Activated T-helper 17 cell treated with anti-CD3 and anti-CD28 coated beads, Interleukin-2, amount 50 U/mL, for 72 hours (primary cell): ENCODE measurements around the gene ZFAND4. TPM values are rescaled to one million over a fixed set of nuclear protein-coding genes. Genes with fewer than 3 reads are reported as not detected.
"Not testable (repeated sequence)": the region's sequence is repeated elsewhere in the genome, so short reads cannot be mapped to it uniquely, and the experiment has no call there.

Source experiments
- ATAC-seq: fragments of 150-1000 bp; cut with Tn5 transposase; replicated peaks from 2 replicates; pipeline ENCODE4 v1.10.0; 2021; ENCODE audit warnings: mild to moderate bottlenecking, moderate library complexity
- H3K27ac Mint-ChIP-seq: one replicate; pipeline ENCODE4 v1.8.0; 2022; ENCODE audit warnings: mixed read lengths
- H3K27me3 Mint-ChIP-seq: one replicate; pipeline ENCODE4 v1.8.0; 2022; ENCODE audit warnings: mixed read lengths
- H3K36me3 Mint-ChIP-seq: one replicate; pipeline ENCODE4 v1.8.0; 2022; ENCODE audit warnings: low read depth, mild to moderate bottlenecking, mixed read lengths
- H3K4me1 Mint-ChIP-seq: one replicate; pipeline ENCODE4 v1.8.0; 2022; ENCODE audit warnings: mixed read lengths
- H3K4me3 Mint-ChIP-seq: one replicate; pipeline ENCODE4 v1.8.0; 2022; ENCODE audit warnings: mild to moderate bottlenecking, mixed read lengths
- H3K9me3 Mint-ChIP-seq: one replicate; pipeline ENCODE4 v1.8.0; 2022; ENCODE audit warnings: mixed read lengths
- total RNA-seq, 2 donors: library from RNA; stranded (reverse); gene quantifications; one replicate each; pipeline ENCODE4 v1.2.3, GENCODE V29; 2022

Gene ZFAND4
- total RNA-seq, 2 donors from 2014 or later: 7.2 to 16.4 TPM

DNA sequence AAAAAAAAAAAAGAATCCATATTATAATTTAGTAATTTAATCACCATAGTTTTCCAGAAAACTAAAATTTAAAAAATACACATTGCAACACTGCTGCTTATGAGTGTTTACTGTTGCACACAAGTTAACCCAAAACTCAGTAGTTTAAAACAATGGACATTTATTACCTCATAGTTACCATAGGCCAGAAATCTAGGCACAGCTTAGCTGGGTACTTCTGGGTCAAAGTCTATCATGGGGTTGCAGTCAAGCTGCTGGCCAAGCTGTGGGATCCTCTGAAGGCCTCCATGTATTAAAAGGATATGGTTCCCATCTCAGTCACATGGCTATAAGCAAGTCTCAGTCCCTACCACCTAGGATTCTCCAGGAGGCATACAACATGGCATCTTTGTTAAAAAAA is 83.6 kb downstream of the ZFAND4 start:
- Mint-ChIP-seq H3K27me3 (no peaks in the 10 kb centered on the region), H3K4me1 (peaks cover 31% of the 10 kb centered on the region), H3K4me3 (no peak overlapping the region), H3K9me3 (peaks cover 3% of the 10 kb centered on the region), H3K27ac (no peak overlapping the region), H3K36me3 (peaks cover 11% of the 10 kb centered on the region)
- no peak for ATAC-seq

DNA sequence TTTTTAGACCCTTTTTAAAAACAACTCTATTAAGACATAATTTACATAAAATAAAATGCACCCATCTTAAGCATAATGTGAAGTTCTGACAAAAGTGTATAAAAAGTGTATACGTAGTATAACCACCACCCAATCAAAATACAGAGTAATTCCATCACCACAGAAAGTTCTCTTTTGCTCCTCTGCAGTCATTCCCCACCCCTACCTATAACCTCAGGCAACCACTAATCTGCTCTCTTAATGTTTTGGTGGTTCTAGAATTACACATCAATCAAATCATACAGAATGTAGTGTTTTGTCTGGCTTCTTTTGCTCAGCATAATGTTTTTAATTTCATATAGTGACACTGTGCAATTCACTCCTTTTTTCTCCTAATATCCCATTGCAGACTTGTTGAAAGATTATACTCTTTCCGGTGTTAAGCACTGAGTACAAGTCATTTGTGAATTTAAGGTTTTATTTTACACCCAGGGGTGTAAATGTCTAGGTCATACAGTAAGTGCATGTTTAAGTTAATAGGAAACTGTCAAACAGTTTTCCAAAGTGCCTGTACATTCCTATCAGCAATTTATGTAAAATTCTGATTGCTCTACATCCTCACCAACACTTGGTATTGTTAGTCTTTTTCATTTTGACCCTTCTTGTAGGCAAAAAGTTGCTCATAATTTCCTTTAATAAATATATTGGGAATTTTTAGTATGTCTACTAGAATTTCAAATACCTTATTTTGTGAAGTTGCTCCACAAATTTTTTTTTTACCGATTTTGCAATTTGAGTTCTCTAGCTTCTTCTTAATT is 86.3 kb downstream of the ZFAND4 start:
- Mint-ChIP-seq H3K4me1 (peaks cover 22% of the 10 kb centered on the region), H3K36me3 (peaks cover 11% of the 10 kb centered on the region), H3K27me3 (no peaks in the 10 kb centered on the region), H3K27ac (no peak overlapping the region), H3K4me3 (no peak overlapping the region), H3K9me3 (peaks cover 3% of the 10 kb centered on the region)
- ATAC-seq: peak; percentile 51

DNA sequence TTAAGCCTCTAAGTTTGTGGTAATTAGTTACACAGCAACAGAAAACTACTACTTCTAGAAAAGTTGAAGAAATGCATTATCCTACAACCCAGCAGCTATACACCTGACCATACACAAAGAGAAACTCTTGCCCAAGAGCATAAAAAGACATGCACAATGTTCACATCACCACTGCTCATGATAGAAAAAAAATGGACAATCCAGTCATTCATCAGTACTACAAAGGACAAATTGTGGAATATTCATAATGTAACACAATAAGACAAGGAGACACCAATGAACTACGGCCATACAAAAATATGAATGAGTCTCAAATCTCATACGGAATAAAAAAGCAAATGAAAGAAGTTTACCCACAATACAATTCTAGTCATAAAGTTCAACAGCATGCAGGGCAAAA is 87.4 kb downstream of the ZFAND4 start:
- Mint-ChIP-seq H3K27ac (no peak overlapping the region), H3K4me3 (no peak overlapping the region), H3K36me3 (peaks cover 8% of the 10 kb centered on the region), H3K4me1 (peaks cover 33% of the 10 kb centered on the region), H3K27me3 (no peaks in the 10 kb centered on the region), H3K9me3 (peaks cover 3% of the 10 kb centered on the region)
- ATAC-seq: no peak

DNA sequence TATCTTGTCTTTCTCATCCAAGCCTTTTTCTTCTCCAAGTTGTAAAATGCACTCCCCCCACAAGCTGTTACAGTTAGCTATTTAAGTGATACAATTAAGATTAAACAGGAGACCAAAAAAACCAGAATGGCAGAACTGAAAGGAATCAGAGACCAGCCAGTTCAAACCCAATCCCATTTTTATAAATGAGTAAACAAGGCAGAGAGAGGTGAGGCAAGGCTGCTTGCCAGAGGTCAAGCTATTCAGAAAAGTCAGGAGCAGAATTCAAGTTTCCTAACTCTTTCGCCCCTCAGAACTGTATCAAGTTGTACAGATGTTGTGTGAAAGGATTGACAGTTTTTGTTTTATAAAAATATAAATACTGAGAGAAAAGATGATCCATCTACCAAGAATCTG is 90.2 kb downstream of the ZFAND4 start:
- Mint-ChIP-seq H3K27ac (peak overlapping the region; percentile 91), H3K36me3 (no peaks in the 10 kb centered on the region), H3K4me1 (peaks cover 38% of the 10 kb centered on the region)

DNA sequence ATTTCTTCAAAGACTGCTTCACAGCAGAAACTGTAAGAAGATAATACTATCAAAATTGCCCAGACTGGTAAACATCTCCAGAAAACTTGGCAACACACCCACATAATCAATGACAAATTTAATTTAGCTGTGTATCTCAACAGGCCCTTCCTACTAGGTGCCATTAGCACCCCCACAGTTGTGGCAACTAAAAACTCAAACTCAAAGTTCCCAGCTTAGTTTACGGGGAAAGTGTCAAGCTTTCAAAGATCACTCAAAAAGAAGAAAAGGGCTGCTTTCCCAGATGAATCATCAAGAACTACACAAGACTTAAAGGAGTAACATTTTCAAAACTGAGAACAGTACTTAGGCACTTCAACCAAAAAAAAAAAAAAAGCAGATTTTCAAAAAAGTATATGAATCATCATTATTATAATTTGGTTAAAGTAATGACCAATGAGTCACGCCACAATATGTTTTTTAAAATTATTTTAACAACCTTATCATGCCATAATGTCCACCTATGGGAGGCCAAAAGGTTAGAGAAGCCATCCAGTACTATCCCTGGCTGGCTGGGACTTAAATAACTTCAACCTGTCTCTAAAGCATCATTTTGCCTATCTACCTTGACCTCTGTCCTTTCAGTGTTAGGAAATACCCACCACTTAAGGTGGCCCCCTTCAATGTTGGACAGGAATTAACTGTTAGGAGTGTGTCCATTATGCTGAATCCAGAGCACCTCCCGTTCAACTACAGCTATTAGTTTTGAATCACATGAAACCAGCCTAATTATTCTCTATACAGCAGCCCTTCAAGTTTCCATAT is 90.8 kb downstream of the ZFAND4 start:
- Mint-ChIP-seq H3K27me3 (no peaks in the 10 kb centered on the region), H3K4me3 (peak overlapping the region; percentile 92)

More for the DNA sequence above, 90.2 kb downstream of the ZFAND4 start:
- no peak for ATAC-seq
- Mint-ChIP-seq H3K4me3 (peak overlapping the region; percentile 92), H3K27me3 (no peaks in the 10 kb centered on the region), H3K9me3 (peaks cover 3% of the 10 kb centered on the region)

DNA sequence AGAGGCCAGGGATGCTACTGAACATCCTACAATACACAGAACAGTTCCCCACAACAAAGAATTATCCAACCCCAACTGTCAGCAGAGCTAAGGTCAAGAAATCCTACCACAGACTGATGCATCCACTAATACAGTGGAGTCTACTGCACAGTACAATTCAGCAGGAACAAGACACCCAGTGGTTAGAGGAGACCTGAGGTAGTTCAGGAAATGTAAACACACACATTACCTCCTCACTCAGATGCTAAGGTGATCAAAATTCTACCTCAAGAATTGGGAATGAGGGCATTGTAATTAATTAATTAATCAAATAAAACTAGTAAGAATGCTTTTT is 91.4 kb downstream of the ZFAND4 start:
- peak overlapping the region; percentile 91 for H3K27ac Mint-ChIP-seq
- H3K27me3 Mint-ChIP-seq: no peaks in the 10 kb centered on the region
- H3K36me3 Mint-ChIP-seq: no peaks in the 10 kb centered on the region
- peaks cover 3% of the 10 kb centered on the region for H3K9me3 Mint-ChIP-seq
- no peak for ATAC-seq
- H3K4me3 Mint-ChIP-seq: peak overlapping the region; percentile 92
- peaks cover 36% of the 10 kb centered on the region for H3K4me1 Mint-ChIP-seq

More for the DNA sequence above, 90.8 kb downstream of the ZFAND4 start:
- peak overlapping the region; percentile 91 for H3K27ac Mint-ChIP-seq
- H3K4me1 Mint-ChIP-seq: peaks cover 38% of the 10 kb centered on the region
- ATAC-seq: peak; percentile 61
- peaks cover 3% of the 10 kb centered on the region for H3K9me3 Mint-ChIP-seq
- no peaks in the 10 kb centered on the region for H3K36me3 Mint-ChIP-seq

DNA sequence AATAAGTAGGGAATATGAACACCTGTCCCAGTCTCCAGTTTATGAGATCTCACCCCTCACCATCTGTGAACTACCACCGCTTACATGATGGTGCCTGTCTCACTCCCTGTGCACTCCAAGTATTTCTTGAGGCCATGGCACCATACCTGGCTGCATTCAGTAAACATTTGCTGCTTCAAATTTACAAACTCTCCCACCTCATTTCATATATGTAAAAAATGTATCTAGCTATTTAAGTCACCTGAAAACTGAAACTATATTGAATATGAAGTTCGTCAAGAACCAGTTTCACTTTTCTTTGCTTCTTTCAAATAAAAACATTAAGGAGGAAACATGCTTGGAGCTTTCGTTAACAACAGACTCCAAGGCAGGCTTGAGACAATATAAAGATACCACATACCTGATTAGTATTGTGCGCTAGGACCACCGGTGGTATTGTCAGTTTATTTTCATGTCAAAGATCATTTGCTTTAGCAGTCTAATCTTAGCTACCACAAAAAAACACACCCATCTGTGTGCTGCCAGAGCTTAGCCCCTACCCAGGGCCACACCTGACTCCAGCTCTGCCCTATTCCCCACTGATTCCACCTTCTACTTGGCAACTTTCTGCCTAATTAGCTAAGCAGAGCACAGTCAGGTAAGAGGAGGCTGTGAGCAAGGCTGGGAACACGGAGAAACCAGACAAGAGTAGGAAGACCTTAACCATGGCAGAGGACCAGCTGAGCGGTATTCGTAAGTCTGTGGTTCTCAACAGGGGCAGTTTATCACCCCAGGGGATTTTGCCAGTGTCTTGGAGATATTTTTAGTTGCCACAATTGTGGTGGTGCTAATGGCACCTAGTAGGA is 92.0 kb downstream of the ZFAND4 start:
- H3K4me3 Mint-ChIP-seq: peak overlapping the region; percentile 92
- H3K27me3 Mint-ChIP-seq: no peaks in the 10 kb centered on the region
- ATAC-seq: peak; percentile 84
- peak overlapping the region; percentile 91 for H3K27ac Mint-ChIP-seq
- H3K4me1 Mint-ChIP-seq: peaks cover 33% of the 10 kb centered on the region
- H3K36me3 Mint-ChIP-seq: no peaks in the 10 kb centered on the region
- H3K9me3 Mint-ChIP-seq: peaks cover 3% of the 10 kb centered on the region

DNA sequence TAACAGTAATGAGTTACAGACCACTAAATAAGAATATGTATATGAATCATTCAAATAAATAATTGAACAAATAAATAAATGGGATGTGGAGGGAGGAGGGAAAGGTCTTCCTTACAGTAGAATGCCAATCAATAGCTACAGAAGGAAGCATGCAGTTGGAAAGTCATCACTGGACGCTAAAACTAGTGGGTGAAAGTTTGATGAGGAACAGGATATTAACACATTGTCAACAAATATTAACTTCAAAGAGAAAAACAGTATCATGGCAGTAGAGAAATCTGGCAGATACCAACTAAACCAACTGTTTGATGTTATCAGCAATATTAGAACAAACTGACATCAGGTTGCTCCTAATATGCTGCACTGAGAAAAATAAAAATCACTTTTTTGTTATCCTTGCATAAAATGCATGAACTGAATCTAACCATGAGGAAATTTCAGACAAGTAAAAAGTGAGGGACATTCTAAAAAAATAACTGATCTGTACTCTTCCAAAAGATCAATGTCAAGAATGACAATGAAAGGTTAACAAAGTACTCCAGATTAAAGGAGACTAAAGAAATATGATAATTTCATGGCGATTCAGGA is 94.1 kb downstream of the ZFAND4 start:
- H3K4me3 Mint-ChIP-seq: peak overlapping the region; percentile 5
- H3K27me3 Mint-ChIP-seq: no peaks in the 10 kb centered on the region
- no peaks in the 10 kb centered on the region for H3K36me3 Mint-ChIP-seq
- H3K27ac Mint-ChIP-seq: no peak overlapping the region
- ATAC-seq: no peak
- peaks cover 28% of the 10 kb centered on the region for H3K4me1 Mint-ChIP-seq
- H3K9me3 Mint-ChIP-seq: no peaks in the 10 kb centered on the region

DNA sequence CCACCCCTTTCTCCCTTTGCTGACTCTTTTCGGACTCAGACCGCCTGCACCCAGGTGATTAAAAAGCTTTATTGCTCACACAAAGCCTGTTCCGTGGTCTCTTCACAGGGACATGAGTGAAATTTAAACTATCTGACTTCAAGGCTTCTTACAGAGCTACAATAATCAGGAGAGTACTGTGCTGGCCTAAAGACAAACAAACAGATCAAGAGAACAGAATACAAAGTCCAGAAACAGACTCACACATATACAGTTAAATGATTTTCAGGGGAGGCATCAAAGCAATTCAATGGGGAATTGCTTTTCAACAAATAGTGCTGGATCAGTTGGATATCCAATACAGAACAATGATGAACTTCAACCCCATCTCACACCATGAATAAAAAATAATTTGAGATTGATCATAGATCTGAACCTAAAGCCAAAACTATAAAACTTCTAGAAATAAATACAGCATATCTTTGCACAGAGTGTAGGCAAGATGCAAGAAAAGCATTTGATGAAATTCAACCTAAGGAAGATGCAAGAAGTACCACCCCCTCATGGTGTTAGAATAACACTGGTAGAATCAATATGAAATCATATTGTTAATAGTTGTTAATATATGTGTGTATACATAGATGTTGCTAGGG is 96.5 kb downstream of the ZFAND4 start:
- no peaks in the 10 kb centered on the region for H3K36me3 Mint-ChIP-seq

DNA sequence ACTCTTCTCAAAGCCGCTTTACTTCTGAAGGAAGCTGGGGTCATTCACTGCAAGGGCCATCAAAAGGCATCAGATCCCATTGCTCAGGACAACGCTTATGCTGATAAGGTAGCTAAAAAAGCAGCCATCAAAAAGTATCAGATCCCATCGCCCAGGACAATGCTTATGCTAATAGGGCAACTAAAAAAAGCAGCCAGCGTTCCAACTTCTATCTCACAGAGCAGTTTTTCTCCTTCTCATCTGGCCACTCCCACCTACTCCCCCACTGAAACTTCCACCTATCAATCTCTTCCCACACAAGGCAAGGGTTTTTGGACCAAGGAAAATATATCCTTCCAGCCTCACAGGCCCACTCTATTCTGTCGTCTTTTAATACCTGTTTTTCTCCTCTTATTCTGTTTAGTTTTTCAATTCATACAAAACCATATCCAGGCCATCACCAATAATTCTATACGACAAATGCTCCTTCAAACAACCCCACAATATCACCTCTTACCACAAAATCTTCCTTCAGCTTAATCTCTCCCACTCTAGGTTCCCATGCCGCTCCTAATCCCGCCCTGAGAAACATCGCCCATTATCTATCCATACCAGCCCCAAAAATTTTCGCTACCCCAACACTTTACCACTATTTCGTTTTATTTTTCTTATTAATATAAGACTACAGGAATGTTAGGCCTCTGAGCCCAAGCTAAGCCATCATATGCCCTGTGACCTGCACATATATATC is 97.4 kb downstream of the ZFAND4 start:
- peaks cover 12% of the 10 kb centered on the region for H3K4me1 Mint-ChIP-seq
- not testable (repeated sequence) for ATAC-seq, H3K9me3 Mint-ChIP-seq

More for the DNA sequence above, 96.5 kb downstream of the ZFAND4 start:
- H3K4me3 Mint-ChIP-seq: no peak overlapping the region
- no peaks in the 10 kb centered on the region for H3K9me3 Mint-ChIP-seq
- no peak for ATAC-seq
- H3K27me3 Mint-ChIP-seq: no peaks in the 10 kb centered on the region
- no peak overlapping the region for H3K27ac Mint-ChIP-seq
- peaks cover 21% of the 10 kb centered on the region for H3K4me1 Mint-ChIP-seq

DNA sequence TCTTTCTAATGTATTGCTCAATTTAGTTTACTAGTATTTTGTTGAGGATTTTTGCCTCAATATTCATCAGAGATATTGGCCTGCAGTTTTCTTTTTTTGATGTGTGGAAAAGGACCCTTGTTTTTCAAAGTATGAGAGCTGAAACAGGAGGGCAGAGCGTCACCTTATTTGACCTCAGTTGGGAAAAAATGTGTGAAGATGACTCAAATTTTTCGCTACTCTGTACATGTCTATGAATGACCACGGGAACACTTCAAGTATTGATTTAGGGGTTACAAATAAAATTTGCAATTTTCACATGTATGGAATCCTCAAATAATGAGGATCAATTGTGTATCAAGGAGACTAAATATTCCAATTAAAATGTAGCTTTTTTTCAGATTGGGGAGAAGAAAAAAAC is 103.1 kb downstream of the ZFAND4 start:
- peaks cover 13% of the 10 kb centered on the region for H3K4me1 Mint-ChIP-seq
- H3K9me3 Mint-ChIP-seq: no peaks in the 10 kb centered on the region
- peak; percentile 29 for ATAC-seq
- no peak overlapping the region for H3K27ac Mint-ChIP-seq
- no peaks in the 10 kb centered on the region for H3K27me3 Mint-ChIP-seq
- no peak overlapping the region for H3K4me3 Mint-ChIP-seq
- no peaks in the 10 kb centered on the region for H3K36me3 Mint-ChIP-seq

More for the DNA sequence above, 97.4 kb downstream of the ZFAND4 start:
- H3K27ac Mint-ChIP-seq, H3K27me3 Mint-ChIP-seq, H3K4me3 Mint-ChIP-seq, H3K36me3 Mint-ChIP-seq: not testable (repeated sequence)

DNA sequence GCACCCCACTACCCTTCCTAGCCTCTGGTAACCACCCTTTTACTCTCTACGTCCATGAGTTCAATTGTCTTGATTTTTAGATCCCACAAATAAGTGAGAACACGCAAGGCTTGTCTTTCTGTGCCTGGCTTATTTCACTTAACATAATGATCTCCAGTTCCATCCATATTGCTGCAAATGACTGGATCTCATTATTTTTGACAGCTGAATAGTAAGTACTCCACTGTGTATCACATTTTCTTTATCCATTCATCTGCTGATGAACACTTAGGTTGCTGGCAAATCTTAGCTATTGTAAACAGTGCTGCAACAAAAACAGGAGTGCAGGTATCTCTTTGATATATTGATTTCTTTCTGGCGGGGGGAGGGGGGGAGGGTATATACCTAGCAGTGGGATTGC is 106.2 kb downstream of the ZFAND4 start:
- no peak overlapping the region for H3K27ac Mint-ChIP-seq
- no peaks in the 10 kb centered on the region for H3K9me3 Mint-ChIP-seq
- no peaks in the 10 kb centered on the region for H3K27me3 Mint-ChIP-seq
- peaks cover 17% of the 10 kb centered on the region for H3K4me1 Mint-ChIP-seq
- H3K36me3 Mint-ChIP-seq: no peaks in the 10 kb centered on the region
- H3K4me3 Mint-ChIP-seq: no peak overlapping the region
- no peak for ATAC-seq
